H9 (cell line): ENCODE measurements around the gene SETD6. TPM values are rescaled to one million over a fixed set of nuclear protein-coding genes. Genes with fewer than 3 reads are reported as not detected.
A peak's percentile ranks its signal among the peaks of the same experiment; 100 is the strongest.
"Not testable (repeated sequence)": the region's sequence is repeated elsewhere in the genome, so short reads cannot be mapped to it uniquely, and the experiment has no call there.

Experiments
- DNase-seq: peaks from one replicate; pipeline ENCODE4 v3.0.0-alpha.2; 2017
- H2AFZ ChIP-seq: one replicate; pipeline ENCODE4 v1.6.1; 2013; ENCODE audit warnings: mild to moderate bottlenecking, low read length, control low read depth, moderate library complexity
- H2AK5ac ChIP-seq: 2 replicates; pipeline ENCODE4 v1.6.1; 2013; ENCODE audit warnings: low read length, control low read depth, mixed read lengths; ENCODE audit not compliant: insufficient read length
- H2BK120ac ChIP-seq: one replicate; pipeline ENCODE4 v1.6.1; 2013; ENCODE audit warnings: low read depth, mild to moderate bottlenecking, low read length, control low read depth, inconsistent platforms; ENCODE audit not compliant: poor library complexity, severe bottlenecking
- H2BK12ac ChIP-seq: 2 replicates; pipeline ENCODE4 v1.6.1; 2013; ENCODE audit warnings: low read length, control low read depth, mixed read lengths, low read depth; ENCODE audit not compliant: insufficient read length
- H2BK15ac ChIP-seq: 2 replicates; pipeline ENCODE4 v1.6.1; 2013; ENCODE audit warnings: low read depth, low read length, control low read depth
- H2BK20ac ChIP-seq: one replicate; pipeline ENCODE4 v1.6.1; 2013; ENCODE audit warnings: low read depth, mild to moderate bottlenecking, low read length, control low read depth, inconsistent platforms; ENCODE audit not compliant: poor library complexity, severe bottlenecking
- H2BK5ac ChIP-seq: 2 replicates; pipeline ENCODE4 v1.6.1; 2013; ENCODE audit warnings: low read length, control low read depth, mixed read lengths; ENCODE audit not compliant: insufficient read length
- H3K14ac ChIP-seq: 2 replicates; pipeline ENCODE4 v1.6.1; 2013; ENCODE audit warnings: low read length, control low read depth; ENCODE audit not compliant: insufficient read depth
- H3K18ac ChIP-seq: 2 replicates; pipeline ENCODE4 v1.6.1; 2013; ENCODE audit warnings: low read depth, mild to moderate bottlenecking, mixed read lengths, low read length, control low read depth; ENCODE audit not compliant: insufficient read length
- H3K23ac ChIP-seq: 2 replicates; pipeline ENCODE4 v1.6.1; 2013; ENCODE audit warnings: low read length, control low read depth, mixed read lengths, low read depth; ENCODE audit not compliant: insufficient read length
- H3K23me2 ChIP-seq: 2 replicates; pipeline ENCODE4 v1.6.1; 2013; ENCODE audit warnings: low read depth, mild to moderate bottlenecking, mixed read lengths, low read length, control low read depth; ENCODE audit not compliant: insufficient read length, poor library complexity, severe bottlenecking
- H3K27ac ChIP-seq: 2 replicates; pipeline ENCODE4 v1.5.1; 2013; ENCODE audit warnings: low read length, control low read depth, mixed read lengths, low read depth; ENCODE audit not compliant: insufficient read length
- H3K27me3 ChIP-seq: 2 replicates; pipeline ENCODE4 v1.6.1; 2013; ENCODE audit warnings: low read length, control low read depth, inconsistent platforms; ENCODE audit not compliant: insufficient read depth
- H3K4ac ChIP-seq: 2 replicates; pipeline ENCODE4 v1.6.1; 2013; ENCODE audit warnings: low read depth, mild to moderate bottlenecking, control low read depth, inconsistent platforms, low read length, moderate library complexity
- H3K4me1 ChIP-seq: 2 replicates; pipeline ENCODE4 v1.6.1; 2013; ENCODE audit warnings: low read length, control low read depth, inconsistent platforms; ENCODE audit not compliant: insufficient read depth
- H3K4me2 ChIP-seq: 2 replicates; pipeline ENCODE4 v1.6.1; 2013; ENCODE audit warnings: low read length, control low read depth, mixed read lengths; ENCODE audit not compliant: insufficient read length, insufficient read depth
- H3K56ac ChIP-seq: 2 replicates; pipeline ENCODE4 v1.6.1; 2013; ENCODE audit warnings: low read depth, mild to moderate bottlenecking, mixed read lengths, low read length, control low read depth; ENCODE audit not compliant: insufficient read length
- H3K79me1 ChIP-seq: 2 replicates; pipeline ENCODE4 v1.6.1; 2013; ENCODE audit warnings: low read depth, mild to moderate bottlenecking, moderate library complexity, low read length, control low read depth, inconsistent platforms; ENCODE audit not compliant: insufficient read depth, poor library complexity, severe bottlenecking
- H3K79me2 ChIP-seq: 2 replicates; pipeline ENCODE4 v1.6.1; 2013; ENCODE audit warnings: low read length, control low read depth, inconsistent platforms; ENCODE audit not compliant: insufficient read depth
- H3K9ac ChIP-seq: 2 replicates; pipeline ENCODE4 v1.6.1; 2013; ENCODE audit warnings: low read length, control low read depth, mixed read lengths; ENCODE audit not compliant: insufficient read length; ENCODE audit errors: extremely low read depth
- H3K9me3 ChIP-seq: one replicate; pipeline ENCODE4 v1.6.1; 2013; ENCODE audit warnings: low read depth, low read length, inconsistent platforms; ENCODE audit not compliant: control insufficient read depth
- H3T11ph ChIP-seq: one replicate; pipeline ENCODE4 v1.6.1; 2013; ENCODE audit warnings: mild to moderate bottlenecking, low read length, control low read depth, inconsistent platforms
- H4K20me1 ChIP-seq: one replicate; pipeline ENCODE4 v1.6.1; 2013; ENCODE audit not compliant: control insufficient read depth, insufficient read length, insufficient read depth
- H4K5ac ChIP-seq: 2 replicates; pipeline ENCODE4 v1.6.1; 2013; ENCODE audit warnings: low read depth, mild to moderate bottlenecking, mixed read lengths, low read length, control low read depth; ENCODE audit not compliant: insufficient read length
- H4K8ac ChIP-seq: replicated peaks from 2 replicates; pipeline ENCODE4 v1.6.1; 2013; ENCODE audit warnings: low read length, control low read depth, mixed read lengths, low read depth; ENCODE audit not compliant: insufficient read length
- H4K91ac ChIP-seq: 2 replicates; pipeline ENCODE4 v1.6.1; 2013; ENCODE audit warnings: low read depth, mild to moderate bottlenecking, moderate library complexity, mixed read lengths, low read length, control low read depth; ENCODE audit not compliant: insufficient read length
- H3K27ac Mint-ChIP-seq, 3 experiments: 2 replicates in 2 of 3; 3 replicates in 1 of 3; pipeline ENCODE4 v1.8.0; 2020 to 2021; ENCODE audit warnings: mixed read lengths in 3 of 3, mild to moderate bottlenecking in 1 of 3, moderate library complexity in 1 of 3
- H3K27me3 Mint-ChIP-seq: 2 replicates; pipeline ENCODE4 v1.8.0; 2021; ENCODE audit warnings: low read depth, mild to moderate bottlenecking, moderate library complexity, mixed read lengths
- H3K36me3 Mint-ChIP-seq, 3 experiments: 2 replicates in 2 of 3; 3 replicates in 1 of 3; pipeline ENCODE4 v1.8.0; 2020 to 2021; ENCODE audit warnings: low read depth in 3 of 3, mixed read lengths in 3 of 3; ENCODE audit not compliant: insufficient read depth in 1 of 3
- H3K4me1 Mint-ChIP-seq, 2 experiments: 2 replicates each; pipeline ENCODE4 v1.8.0; 2020; ENCODE audit warnings: mixed read lengths in 2 of 2
- H3K4me3 Mint-ChIP-seq, 2 experiments: 2 replicates in 1 of 2; 3 replicates in 1 of 2; pipeline ENCODE4 v1.8.0; 2020 to 2021; ENCODE audit warnings: mild to moderate bottlenecking in 2 of 2, mixed read lengths in 2 of 2, moderate library complexity in 1 of 2
- H3K9me3 Mint-ChIP-seq, 2 experiments: 2 replicates in 1 of 2; 3 replicates in 1 of 2; pipeline ENCODE4 v1.8.0; 2020; ENCODE audit warnings: mild to moderate bottlenecking in 2 of 2, mixed read lengths in 2 of 2, moderate library complexity in 1 of 2
- CTCF ChIP-seq: fragments of 200-600 bp; sonication (generic); conservative IDR thresholded peaks from 3 replicates; pipeline ENCODE4 v1.8.0; 2021; ENCODE audit warnings: antibody characterized with exemption, mild to moderate bottlenecking
- WGBS: extraction: QIAGEN DNeasy Blood & Tissue Kit; methylation state at CpG from one replicate; pipeline ENCODE4 v1.1.7; 2013; ENCODE audit warnings: missing lambda C conversion rate, low lambda C conversion rate, mixed read lengths; ENCODE audit not compliant: insufficient read length; ENCODE audit errors: extremely low coverage; 5-methylcytosine and 5-hydroxymethylcytosine counted together
- total RNA-seq: library from RNA; stranded (reverse); gene quantifications from 2 replicates; pipeline ENCODE4 v1.2.1, GENCODE V29; 2021

The SETD6 gene
- total RNA-seq, 1 experiment from 2014 or later = 55.6 TPM

- Histone ChIP-seq H3K56ac (no peak overlapping the region), H3K4me1 (no peaks in the 10 kb centered on the region), H4K20me1 (no peaks in the 10 kb centered on the region), H3K4ac (no peak overlapping the region), H2BK20ac (no peak overlapping the region), H2BK120ac (no peak overlapping the region), H3K9ac (no peak overlapping the region), H2BK15ac (no peak overlapping the region), H4K8ac (no peak overlapping the region), H3K79me2 (no peaks in the 10 kb centered on the region; the same call in 1 of the 2 replicates), H3K23me2 (no peaks in the 10 kb centered on the region), H4K91ac (no peak overlapping the region), H3T11ph (no peak overlapping the region), H4K5ac (no peak overlapping the region), H2AFZ (no peak overlapping the region), H2BK5ac (no peak overlapping the region), H3K9me3 (no peaks in the 10 kb centered on the region), H3K27me3 (no peaks in the 10 kb centered on the region), H3K4me2 (no peak overlapping the region), H3K18ac (no peak overlapping the region), H2AK5ac (no peak overlapping the region), H3K79me1 (peaks cover 3% of the 10 kb centered on the region), H3K27ac (no peak overlapping the region), H2BK12ac (no peak overlapping the region), H3K23ac (no peak overlapping the region), H3K14ac (no peak overlapping the region)
- WGBS = no CpG with 5 or more reads among the region's 4 CpGs
- Mint-ChIP-seq H3K9me3 (no peaks in the 10 kb centered on the region), H3K4me1 (no peaks in the 10 kb centered on the region), H3K27me3 (no peaks in the 10 kb centered on the region), H3K4me3 (no peak overlapping the region), H3K27ac (no peak overlapping the region), H3K36me3 (peaks cover 28 to 78% (median 65%) of the 10 kb centered on the region in 3 experiments; a peak in 6 of 7 replicates)
- DNase-seq = no peak
- peak; percentile 33; the same call in 2 of the 3 replicates for TF ChIP-seq CTCF
Measured at GRCh38 chr16:58563775-58564174, 48.5 kb downstream of the SETD6 start.

- H3K36me3 Mint-ChIP-seq = peaks cover 35 to 78% (median 69%) of the 10 kb centered on the region in 3 experiments; a peak in 6 of 7 replicates
- not testable (repeated sequence) for H4K20me1 ChIP-seq, H3K18ac ChIP-seq, H2BK20ac ChIP-seq, H3K56ac ChIP-seq, H3K23me2 ChIP-seq, H3K14ac ChIP-seq, H2BK5ac ChIP-seq, H4K8ac ChIP-seq, H3K27me3 ChIP-seq, H2BK120ac ChIP-seq, H3K4me3 Mint-ChIP-seq, H3K9me3 ChIP-seq, H4K5ac ChIP-seq, H3K4ac ChIP-seq, H3T11ph ChIP-seq, H3K4me1 ChIP-seq, H3K27ac Mint-ChIP-seq, DNase-seq, H3K9me3 Mint-ChIP-seq, H3K4me1 Mint-ChIP-seq, H3K27ac ChIP-seq, H3K27me3 Mint-ChIP-seq, H2AFZ ChIP-seq, H2AK5ac ChIP-seq, H4K91ac ChIP-seq, H3K4me2 ChIP-seq, H3K9ac ChIP-seq, H3K79me1 ChIP-seq, H2BK12ac ChIP-seq, H3K79me2 ChIP-seq, H2BK15ac ChIP-seq, H3K23ac ChIP-seq
- WGBS = no CpG with 5 or more reads among the region's 4 CpGs
Measured at GRCh38 chr16:58565697-58566096, 50.4 kb downstream of the SETD6 start.
